ENCODE measurements around the gene PHETA1. TPM values are rescaled to one million over a fixed set of nuclear protein-coding genes. Genes with fewer than 3 reads are reported as not detected.

Gene PHETA1
- total RNA-seq, 1 donor from 2014 or later: 18.2 TPM

DNA sequence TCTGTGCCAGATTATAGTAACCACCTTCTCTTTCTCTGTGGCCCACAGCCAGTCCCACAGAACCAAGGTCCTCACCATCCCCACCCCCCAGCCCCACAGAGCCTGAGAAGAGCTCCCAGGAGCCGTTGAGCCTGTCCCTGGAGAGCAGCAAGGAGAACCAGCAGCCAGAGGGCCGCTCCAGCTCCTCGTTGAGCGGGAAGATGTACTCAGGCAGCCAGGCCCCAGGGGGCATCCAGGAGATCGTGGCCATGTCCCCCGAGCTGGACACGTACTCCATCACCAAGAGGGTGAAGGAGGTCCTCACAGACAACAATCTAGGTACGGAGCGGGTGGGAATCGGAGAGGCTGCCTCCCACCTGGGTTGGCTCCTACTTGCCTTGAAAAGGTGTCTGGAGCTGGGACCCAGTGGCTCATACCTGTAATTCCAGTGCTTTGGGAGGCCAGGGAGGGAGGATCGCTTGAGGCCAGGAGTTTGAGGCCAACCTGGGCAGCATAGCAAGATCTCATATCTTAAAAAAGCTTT lies 34.4 kb downstream of the PHETA1 start:
- TF ChIP-seq, protein P1, sequence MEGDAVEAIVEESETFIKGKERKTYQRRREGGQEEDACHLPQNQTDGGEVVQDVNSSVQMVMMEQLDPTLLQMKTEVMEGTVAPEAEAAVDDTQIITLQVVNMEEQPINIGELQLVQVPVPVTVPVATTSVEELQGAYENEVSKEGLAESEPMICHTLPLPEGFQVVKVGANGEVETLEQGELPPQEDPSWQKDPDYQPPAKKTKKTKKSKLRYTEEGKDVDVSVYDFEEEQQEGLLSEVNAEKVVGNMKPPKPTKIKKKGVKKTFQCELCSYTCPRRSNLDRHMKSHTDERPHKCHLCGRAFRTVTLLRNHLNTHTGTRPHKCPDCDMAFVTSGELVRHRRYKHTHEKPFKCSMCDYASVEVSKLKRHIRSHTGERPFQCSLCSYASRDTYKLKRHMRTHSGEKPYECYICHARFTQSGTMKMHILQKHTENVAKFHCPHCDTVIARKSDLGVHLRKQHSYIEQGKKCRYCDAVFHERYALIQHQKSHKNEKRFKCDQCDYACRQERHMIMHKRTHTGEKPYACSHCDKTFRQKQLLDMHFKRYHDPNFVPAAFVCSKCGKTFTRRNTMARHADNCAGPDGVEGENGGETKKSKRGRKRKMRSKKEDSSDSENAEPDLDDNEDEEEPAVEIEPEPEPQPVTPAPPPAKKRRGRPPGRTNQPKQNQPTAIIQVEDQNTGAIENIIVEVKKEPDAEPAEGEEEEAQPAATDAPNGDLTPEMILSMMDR (IDR thresholded peaks at IDR 0.05; ENCODE audit: unreplicated experiment): no peak
- Mint-ChIP-seq H3K4me3 (no peak overlapping the region), H3K9me3 (no peaks in the 10 kb centered on the region), H3K27ac (no peak overlapping the region), H3K27me3 (ENCODE audit: low read depth) (no peaks in the 10 kb centered on the region), H3K4me1 (no peaks in the 10 kb centered on the region), H3K36me3 (peaks cover 14% of the 10 kb centered on the region)
- DNase-seq (ENCODE audit: low spot score in 2 of 2, unreplicated experiment in 2 of 2): no peak

DNA sequence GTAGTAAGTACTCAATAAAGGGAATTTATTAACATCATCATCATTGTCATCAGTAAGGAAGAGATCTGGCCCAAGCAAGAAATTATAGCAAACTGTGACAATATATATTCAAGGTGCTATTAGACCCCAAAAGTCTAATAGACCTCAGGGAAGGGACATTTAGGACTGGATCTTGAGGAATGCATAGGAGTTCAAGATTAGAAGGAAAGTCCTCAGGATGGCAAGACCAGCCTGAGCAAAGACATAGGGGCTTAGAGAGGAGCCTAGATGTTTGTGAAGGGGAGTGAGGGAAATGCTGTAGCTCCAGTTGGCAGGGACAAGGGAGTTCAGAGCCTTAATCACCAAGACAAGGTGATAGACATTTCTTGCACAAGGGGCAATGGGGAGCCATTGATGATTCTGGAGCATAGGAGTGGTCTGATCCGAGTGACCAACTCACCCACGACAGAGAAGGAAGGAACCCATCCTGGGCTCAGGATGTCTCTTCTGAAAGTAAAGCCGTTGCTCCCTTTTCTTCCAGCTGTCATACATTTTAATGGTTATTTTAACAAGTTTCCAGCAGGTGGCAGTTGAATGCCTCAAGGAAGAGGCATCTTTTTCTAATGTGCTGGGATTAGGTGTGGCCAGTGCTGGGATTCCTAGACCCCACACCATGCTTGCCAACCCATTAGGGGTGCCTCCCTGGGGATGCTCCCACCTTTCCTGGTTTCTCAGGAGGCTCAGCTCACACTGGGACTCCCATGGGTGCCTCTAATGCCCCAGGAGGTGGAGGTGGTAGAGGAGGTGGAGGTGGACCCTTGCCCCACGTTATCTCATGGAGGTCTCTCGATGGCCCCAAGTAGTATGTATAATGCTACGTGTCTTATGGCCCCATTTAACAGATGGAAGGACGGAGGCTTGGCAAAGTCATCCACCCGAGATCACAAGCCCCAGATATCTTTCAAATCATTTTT lies 37.8 kb downstream of the PHETA1 start:
- Mint-ChIP-seq H3K27ac (no peak overlapping the region), H3K4me1 (no peaks in the 10 kb centered on the region), H3K36me3 (peaks cover 4% of the 10 kb centered on the region), H3K27me3 (ENCODE audit: low read depth) (no peaks in the 10 kb centered on the region), H3K4me3 (no peak overlapping the region), H3K9me3 (no peaks in the 10 kb centered on the region)
- TF ChIP-seq, protein P1 (IDR thresholded peaks at IDR 0.05; ENCODE audit: unreplicated experiment): peak; percentile 33
- DNase-seq (ENCODE audit: low spot score in 2 of 2, unreplicated experiment in 2 of 2): no peak

DNA sequence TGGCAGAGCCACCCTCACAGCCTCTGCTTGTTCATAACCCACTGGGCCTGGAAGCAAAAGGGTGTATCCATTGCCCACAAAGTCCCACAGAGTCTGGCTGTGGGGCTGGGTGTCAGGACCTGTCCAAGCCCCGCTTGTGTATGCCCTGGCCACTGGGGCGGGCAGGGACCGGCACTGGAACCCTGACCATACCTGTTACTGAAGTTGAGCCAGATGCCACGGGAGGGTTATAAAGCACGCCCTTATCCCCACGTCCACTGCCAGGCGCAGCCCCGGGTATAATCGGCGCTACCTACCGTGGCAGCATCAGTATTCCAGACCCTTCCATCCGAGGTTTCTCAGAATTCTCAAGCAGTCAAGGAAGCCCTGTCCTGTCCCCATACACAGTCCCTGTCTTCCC lies 40.8 kb downstream of the PHETA1 start:
- Mint-ChIP-seq H3K4me3 (no peak overlapping the region), H3K27me3 (ENCODE audit: low read depth) (no peaks in the 10 kb centered on the region), H3K9me3 (no peaks in the 10 kb centered on the region), H3K27ac (no peak overlapping the region), H3K36me3 (no peaks in the 10 kb centered on the region), H3K4me1 (no peaks in the 10 kb centered on the region)
- DNase-seq (ENCODE audit: low spot score in 2 of 2, unreplicated experiment in 2 of 2): no peak
- TF ChIP-seq, protein P1 (IDR thresholded peaks at IDR 0.05; ENCODE audit: unreplicated experiment): no peak

DNA sequence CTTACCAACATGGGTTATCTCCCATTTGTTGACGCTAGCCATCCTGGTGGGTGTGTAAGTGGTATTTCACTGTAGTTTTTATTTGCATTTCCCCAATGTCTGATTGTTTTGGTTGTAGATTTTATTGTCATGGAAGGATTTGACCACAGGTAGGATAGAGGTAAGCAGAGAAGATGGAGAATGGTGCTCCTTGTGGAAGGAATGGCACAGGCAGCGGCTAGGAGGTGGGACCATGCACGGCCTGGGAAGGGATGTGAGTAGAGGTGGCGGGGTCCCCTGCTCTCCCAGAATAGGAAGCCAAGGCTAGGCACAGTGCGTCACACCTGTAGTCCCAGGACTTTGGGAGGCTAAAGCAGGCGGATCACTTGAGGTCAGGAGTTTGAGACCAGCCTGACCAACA lies 41.4 kb downstream of the PHETA1 start:
- Mint-ChIP-seq H3K9me3 (no peaks in the 10 kb centered on the region), H3K27me3 (ENCODE audit: low read depth) (no peaks in the 10 kb centered on the region), H3K4me3 (no peak overlapping the region), H3K4me1 (no peaks in the 10 kb centered on the region), H3K27ac (no peak overlapping the region), H3K36me3 (no peaks in the 10 kb centered on the region)
- TF ChIP-seq, protein P1 (IDR thresholded peaks at IDR 0.05; ENCODE audit: unreplicated experiment): no peak
- no peak for DNase-seq (ENCODE audit: low spot score in 2 of 2, unreplicated experiment in 2 of 2)

DNA sequence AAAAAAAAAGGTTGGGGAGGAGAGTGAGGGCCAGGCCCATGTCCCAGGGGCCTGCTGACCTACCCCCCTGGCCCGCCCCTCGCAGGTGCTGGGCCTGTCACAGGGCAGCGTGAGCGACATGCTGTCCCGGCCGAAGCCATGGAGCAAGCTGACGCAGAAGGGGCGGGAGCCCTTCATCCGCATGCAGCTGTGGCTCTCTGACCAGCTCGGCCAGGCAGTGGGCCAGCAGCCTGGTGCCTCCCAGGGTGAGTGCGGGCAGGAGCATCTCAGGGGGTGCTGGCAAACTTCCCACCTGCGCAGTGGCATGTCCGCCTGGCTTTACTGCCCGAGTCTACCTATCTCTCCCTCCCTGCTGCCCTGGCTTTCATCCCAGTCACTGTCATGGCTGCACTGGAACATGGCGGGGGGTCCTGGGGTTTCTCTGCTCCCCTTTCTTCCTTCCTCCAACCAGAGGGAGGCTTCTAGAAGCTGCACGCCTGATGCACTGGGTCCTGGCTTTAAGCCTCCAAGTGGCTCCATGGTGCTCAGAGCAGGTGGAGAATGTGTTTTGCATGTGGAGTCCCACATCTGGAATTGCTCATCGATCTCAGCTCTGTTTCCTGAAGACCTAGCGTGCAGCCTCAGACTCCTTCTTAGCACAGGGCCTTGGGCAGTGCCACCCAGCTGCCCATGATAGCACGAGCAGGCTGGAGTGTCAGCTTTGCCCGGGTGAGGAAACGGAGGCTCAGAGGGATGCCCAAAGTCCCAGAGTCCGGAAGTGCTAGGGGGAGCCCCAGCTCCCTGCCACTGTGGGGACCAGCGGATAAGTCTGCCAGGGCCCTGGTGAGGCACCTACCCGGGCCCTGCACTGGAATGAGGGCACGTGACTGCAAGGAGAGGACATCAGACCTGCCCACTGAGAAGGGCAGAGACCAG lies 46.3 kb downstream of the PHETA1 start:
- no peaks in the 10 kb centered on the region for H3K4me1 Mint-ChIP-seq
- peaks cover 3% of the 10 kb centered on the region for H3K36me3 Mint-ChIP-seq
- TF ChIP-seq, protein P1 (IDR thresholded peaks at IDR 0.05; ENCODE audit: unreplicated experiment): no peak
- no peaks in the 10 kb centered on the region for H3K9me3 Mint-ChIP-seq
- no peak overlapping the region for H3K4me3 Mint-ChIP-seq
- no peak for DNase-seq (ENCODE audit: low spot score in 2 of 2, unreplicated experiment in 2 of 2)
- H3K27ac Mint-ChIP-seq: no peak overlapping the region
- H3K27me3 Mint-ChIP-seq (ENCODE audit: low read depth): no peaks in the 10 kb centered on the region

Data from mesothelial cell of epicardium (in vitro differentiated cells).